H1 (cell line): Measurements from ENCODE around the gene FAM13C. TPM values are rescaled to one million over a fixed set of nuclear protein-coding genes. Genes with fewer than 3 reads are reported as not detected.

Experiments
- CBX8 ChIP-seq: fragments of 300-800, 300-1000 bp; sonication (generic); IDR thresholded peaks from 2 replicates; pipeline ENCODE4 v1.7.1; 2016; ENCODE audit warnings: low read depth, low read length, borderline replicate concordance
- CEBPB ChIP-seq: IDR thresholded peaks from 2 replicates; pipeline ENCODE4 v1.6.1; 2012; ENCODE audit warnings: low read depth, low read length
- CTBP2 ChIP-seq: IDR thresholded peaks from 2 replicates; pipeline ENCODE4 v1.7.0; 2011; ENCODE audit warnings: borderline replicate concordance, mild to moderate bottlenecking, moderate library complexity, mixed read lengths, low read length; ENCODE audit not compliant: insufficient read depth, insufficient read length
- GABPA ChIP-seq: IDR thresholded peaks from 2 replicates; pipeline ENCODE4 v1.6.1; 2011; ENCODE audit warnings: mild to moderate bottlenecking, low read length, moderate library complexity, borderline replicate concordance; ENCODE audit not compliant: insufficient read depth
- JUND ChIP-seq: IDR thresholded peaks from 2 replicates; pipeline ENCODE4 v1.6.1; 2011; ENCODE audit warnings: mild to moderate bottlenecking, improper control_type of control experiment, low read length
- KDM5A ChIP-seq: fragments of 200-600 bp; IDR thresholded peaks from 2 replicates; pipeline ENCODE4 v1.7.1; 2012; ENCODE audit warnings: mild to moderate bottlenecking, low read length, inconsistent platforms, mixed read lengths
- POU5F1 ChIP-seq: IDR thresholded peaks from 2 replicates; pipeline ENCODE4 v1.6.1; 2011; ENCODE audit warnings: low read depth, mild to moderate bottlenecking, low read length, moderate library complexity
- RBBP5 ChIP-seq: IDR thresholded peaks from 2 replicates; pipeline ENCODE4 v1.7.1; 2012; ENCODE audit warnings: low read depth, mild to moderate bottlenecking, inconsistent platforms, low read length, moderate library complexity, borderline replicate concordance
- RFX5 ChIP-seq: IDR thresholded peaks from 2 replicates; pipeline ENCODE4 v1.6.1; 2011; ENCODE audit warnings: low read depth, low read length, improper control_type of control experiment, borderline replicate concordance
- RXRA ChIP-seq: IDR thresholded peaks from 2 replicates; pipeline ENCODE4 v1.6.1; 2011; ENCODE audit warnings: low read depth, mild to moderate bottlenecking, low read length, moderate library complexity; ENCODE audit not compliant: insufficient read depth
- SP1 ChIP-seq: IDR thresholded peaks from 2 replicates; pipeline ENCODE4 v1.6.1; 2011; ENCODE audit warnings: low read depth, low read length
- polyA plus RNA-seq, 7 experiments: library from polyadenylated mRNA; depleted of rRNA in 3 of 7; stranded (reverse) in 5 of 7; unstranded in 2 of 7; fragments of >200 nt in 5 of 7; fragments of 200-250 nt in 2 of 7; gene quantifications; 1 replicate in 5 of 7; 2 replicates in 1 of 7; 4 replicates in 1 of 7; pipeline versions ENCODE4 v1.2.1 to v1.2.3, GENCODE V29; 2011 to 2013; ENCODE audit warnings: missing spikeins in 2 of 7, mixed read lengths in 2 of 7
- total RNA-seq: library from RNA; stranded (reverse); fragmentation: NEBNext Ultra II Directional; extraction: Animal tissue kit (Norgen Biotek cat#: 25700); gene quantifications from 2 replicates; pipeline ENCODE4 v1.2.1, GENCODE V29; 2021

The FAM13C gene
- total and polyA plus RNA-seq, 2 of the 8 experiments (the other 6 are each of a cell fraction or from before 2014, with no cell fraction given): 0.56 to 0.62 TPM

- TF ChIP-seq SP1: no peak
- TF ChIP-seq JUND: no peak
- no peak for TF ChIP-seq GABPA
- no peak for TF ChIP-seq RXRA
- TF ChIP-seq CEBPB: no peak
- TF ChIP-seq CTBP2: no peak
- no peak for TF ChIP-seq RBBP5
- TF ChIP-seq RFX5: no peak
- TF ChIP-seq CBX8: no peak
- no peak for TF ChIP-seq KDM5A
- TF ChIP-seq POU5F1: no peak
Measured at GRCh38 chr10:59322131-59322530, 40.2 kb downstream of the FAM13C start (continued).
